ENCODE results near the gene KRTAP10-11. TPM values are rescaled to one million over a fixed set of nuclear protein-coding genes. Genes with fewer than 3 reads are reported as not detected.

KRTAP10-11 gene
- total RNA-seq, 4 donors from 2014 or later = not detected

DNA sequence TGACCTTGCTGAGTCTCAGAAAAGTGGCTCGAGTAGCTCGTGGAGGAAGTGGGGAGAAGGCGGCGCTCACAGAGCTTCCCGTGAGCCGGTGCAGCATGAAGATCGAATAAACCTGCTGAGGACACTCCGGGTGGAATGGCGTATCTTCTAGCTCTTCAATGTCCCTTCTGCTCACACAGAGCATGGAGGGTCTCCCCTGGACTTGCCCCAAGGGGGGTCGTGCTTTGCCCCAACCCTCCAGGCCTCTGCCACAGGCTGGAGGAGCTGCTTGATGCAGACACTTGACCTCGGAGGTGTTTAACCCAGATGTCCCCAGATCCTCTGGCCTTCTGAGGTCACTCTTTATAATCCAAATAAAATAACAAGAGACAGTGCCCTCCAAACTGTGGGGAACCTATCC lies 48.6 kb downstream of the KRTAP10-11 start:
- intact Hi-C loops (cut with DNase I; ENCODE audit: low total_unique reads) = no loop called here
- H3K27me3 ChIP-seq = peaks cover 0 to 1% of the 10 kb centered on the region in 2 donors

DNA sequence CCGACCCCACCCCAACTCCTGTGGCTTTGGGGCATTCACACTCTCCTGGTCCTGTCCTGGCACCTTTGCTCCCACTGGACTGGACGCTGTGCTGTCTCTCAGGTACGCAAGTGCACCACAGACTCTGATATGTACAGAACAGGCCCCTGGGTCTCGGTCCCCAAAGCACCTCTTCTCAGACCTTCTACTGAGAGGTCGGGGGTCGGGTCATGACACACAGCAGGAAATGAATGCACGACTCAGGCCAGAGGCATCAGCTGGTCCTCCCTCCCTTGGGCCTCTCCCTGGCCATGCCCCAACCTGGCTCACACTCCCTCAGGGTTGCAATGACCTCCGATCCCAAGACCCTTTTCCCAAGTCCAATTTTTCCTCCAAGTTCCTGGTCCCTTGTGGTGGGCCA lies 49.0 kb downstream of the KRTAP10-11 start:
- peaks cover 0 to 3% of the 10 kb centered on the region in 2 donors for H3K9me3 ChIP-seq
- TF ChIP-seq CTCF (IDR thresholded peaks at IDR 0.05) = no peak
- no peak for TF ChIP-seq POLR2A (IDR thresholded peaks at IDR 0.05)
- H3K27ac ChIP-seq = no peak overlapping the region
- intact Hi-C loops (cut with DNase I; ENCODE audit: low total_unique reads) = no loop called here
- H3K27me3 ChIP-seq = peaks cover 0 to 5% of the 10 kb centered on the region in 2 donors
- H3K4me1 ChIP-seq = no peaks in the 10 kb centered on the region
- DNase-seq = no peak
- H3K4me3 ChIP-seq = no peak overlapping the region
- H3K36me3 ChIP-seq = no peaks in the 10 kb centered on the region

More for the DNA sequence above, 48.6 kb downstream of the KRTAP10-11 start:
- Histone ChIP-seq H3K9me3 (peaks cover 0 to 3% of the 10 kb centered on the region in 2 donors), H3K4me3 (no peak overlapping the region), H3K27ac (no peak overlapping the region), H3K36me3 (no peaks in the 10 kb centered on the region), H3K4me1 (no peaks in the 10 kb centered on the region)
- TF ChIP-seq POLR2A (IDR thresholded peaks at IDR 0.05) = no peak
- no peak for DNase-seq

- intact Hi-C loops (cut with DNase I; ENCODE audit: low total_unique reads) = no loop called here
- DNase-seq = no peak
- Histone ChIP-seq H3K36me3 (no peaks in the 10 kb centered on the region), H3K4me1 (no peaks in the 10 kb centered on the region), H3K27ac (no peak overlapping the region), H3K4me3 (no peak overlapping the region), H3K9me3 (peaks cover 0 to 3% of the 10 kb centered on the region in 2 donors), H3K27me3 (peaks cover 0 to 7% of the 10 kb centered on the region in 2 donors)
- no peak for TF ChIP-seq POLR2A (IDR thresholded peaks at IDR 0.05)
- no peak for TF ChIP-seq CTCF (IDR thresholded peaks at IDR 0.05)
Observed at GRCh38 chr21:44695641-44696040, 49.4 kb downstream of the KRTAP10-11 start.

GRCh38 chr21:44696572-44696971 lies 50.4 kb downstream of the KRTAP10-11 start:
- no peaks in the 10 kb centered on the region for H3K36me3 ChIP-seq
- peaks cover 0 to 3% of the 10 kb centered on the region in 2 donors for H3K9me3 ChIP-seq
- H3K4me3 ChIP-seq = no peak overlapping the region
- TF ChIP-seq CTCF (IDR thresholded peaks at IDR 0.05) (no peak), POLR2A (IDR thresholded peaks at IDR 0.05) (no peak)
- H3K4me1 ChIP-seq = no peaks in the 10 kb centered on the region
- H3K27ac ChIP-seq = no peak overlapping the region
- peaks cover 0 to 7% of the 10 kb centered on the region in 2 donors for H3K27me3 ChIP-seq
- no peak for DNase-seq
- intact Hi-C loops (cut with DNase I; ENCODE audit: low total_unique reads) = no loop called here

Small RNAs within 50 kb of the gene (small RNA-seq; reads per million reads assigned to genes)
- not detected for gene KRTAP12-6P

Other genes with a start within 250 kb of the KRTAP10-11 start
- gene LRRC3, start 190.9 kb upstream of the KRTAP10-11 start, total RNA-seq = 1 to 10 TPM in 2 of 4 donors, under 1 TPM in 1, not detected in 1; under 0.01 to 2.3 (median 2.3) TPM
- not detected for gene KRTAP10-1, start 106.2 kb upstream of the KRTAP10-11 start, total RNA-seq
- not detected for gene KRTAP10-2, start 94.9 kb upstream of the KRTAP10-11 start, total RNA-seq
- gene KRTAP10-3, start 87.6 kb upstream of the KRTAP10-11 start, total RNA-seq = not detected
- gene KRTAP10-4, start 72.7 kb upstream of the KRTAP10-11 start, total RNA-seq = not detected
- gene KRTAP10-5, start 65.8 kb upstream of the KRTAP10-11 start, total RNA-seq = not detected
- gene KRTAP10-6, start 53.9 kb upstream of the KRTAP10-11 start, total RNA-seq = not detected
- gene KRTAP10-7, start 45.8 kb upstream of the KRTAP10-11 start, total RNA-seq = not detected
- not detected for gene KRTAP10-8, start 34.3 kb upstream of the KRTAP10-11 start, total RNA-seq
- gene KRTAP10-9, start 19.3 kb upstream of the KRTAP10-11 start, total RNA-seq = not detected
- gene KRTAP10-10, start 9.1 kb upstream of the KRTAP10-11 start, total RNA-seq = not detected
- not detected for gene KRTAP12-4, start 8.2 kb downstream of the KRTAP10-11 start, total RNA-seq
- not detected for gene KRTAP12-3, start 11.5 kb downstream of the KRTAP10-11 start, total RNA-seq
- gene KRTAP12-2, start 20.5 kb downstream of the KRTAP10-11 start, total RNA-seq = not detected
- 1 to 10 TPM in 1 of 4 donors, not detected in 3; 1.5 TPM for gene KRTAP12-1, start 35.7 kb downstream of the KRTAP10-11 start, total RNA-seq
- gene KRTAP10-12, start 50.8 kb downstream of the KRTAP10-11 start, total RNA-seq = not detected
- gene TSPEAR, start 65.2 kb downstream of the KRTAP10-11 start, total RNA-seq = under 1 TPM in 3 of 4 donors, not detected in 1; 0.18 to 0.69 (median 0.51) TPM
- gene UBE2G2, start 155.4 kb downstream of the KRTAP10-11 start, total RNA-seq = 10 to 100 TPM; 38.4 to 75.1 (median 67.4) TPM
- gene SUMO3, start 171.6 kb downstream of the KRTAP10-11 start, total RNA-seq = 10 to 100 TPM; 62.6 to 88.4 (median 67.4) TPM
- 100 to 1,000 TPM; 108 to 202 (median 146) TPM for gene PTTG1IP, start 227.3 kb downstream of the KRTAP10-11 start, total RNA-seq